HepG2 (cell line): Measurements from ENCODE around the gene SMC1B. TPM values are rescaled to one million over a fixed set of nuclear protein-coding genes. Genes with fewer than 3 reads are reported as not detected.

Experiments
- EZH2 ChIP-seq: conservative IDR thresholded peaks from 2 replicates; pipeline ENCODE4 v1.6.1; 2012; ENCODE audit warnings: mild to moderate bottlenecking, low read depth, low read length, moderate library complexity
- FLYWCH1 ChIP-seq: sonication (generic); formaldehyde crosslinking; IDR thresholded peaks from 2 replicates; pipeline ENCODE4 v1.8.1; 2023; ENCODE audit warnings: mild to moderate bottlenecking, missing genetic modification reagents
- GPBP1L1 ChIP-seq: sonication (generic); formaldehyde crosslinking; IDR thresholded peaks from 2 replicates; pipeline ENCODE4 v1.5.0; 2020; ENCODE audit warnings: mild to moderate bottlenecking, missing genetic modification reagents
- KAT8 ChIP-seq: IDR thresholded peaks from 2 replicates; pipeline ENCODE4 v1.6.1; 2016; ENCODE audit warnings: missing genetic modification reagents, missing compliant biosample characterization
- KDM2A ChIP-seq: sonication (generic); formaldehyde crosslinking; IDR thresholded peaks from 2 replicates; pipeline ENCODE4 v1.4.0; 2020; ENCODE audit warnings: low read depth, missing genetic modification reagents, borderline replicate concordance
- MZF1 ChIP-seq: sonication (generic); formaldehyde crosslinking; IDR thresholded peaks from 2 replicates; pipeline ENCODE4 v1.8.1; 2023; ENCODE audit warnings: mild to moderate bottlenecking, missing genetic modification reagents, borderline replicate concordance
- NFKB2 ChIP-seq: sonication (generic); formaldehyde crosslinking; IDR thresholded peaks from 2 replicates; pipeline ENCODE4 v1.4.0; 2020; ENCODE audit warnings: missing genetic modification reagents, borderline replicate concordance
- NKX3-1 ChIP-seq: sonication (generic); formaldehyde crosslinking; IDR thresholded peaks from 2 replicates; pipeline ENCODE4 v1.5.0; 2020; ENCODE audit warnings: missing genetic modification reagents
- PHF20 ChIP-seq: sonication (generic); formaldehyde crosslinking; IDR thresholded peaks from 2 replicates; pipeline ENCODE4 v1.5.0; 2020; ENCODE audit warnings: mild to moderate bottlenecking, missing genetic modification reagents
- SOX6 ChIP-seq, 2 experiments: fragments of 450-650 bp in 1 of 2; sonication (generic) in 1 of 2; formaldehyde crosslinking in 1 of 2; IDR thresholded peaks; 2 replicates each; pipeline versions ENCODE4 v1.4.0 to v1.6.1; 2017 to 2020; ENCODE audit warnings: antibody characterized with exemption in 1 of 2, mild to moderate bottlenecking in 1 of 2, missing genetic modification reagents in 1 of 2
- ZBTB33 ChIP-seq: sonication (generic); formaldehyde crosslinking; IDR thresholded peaks from 2 replicates; pipeline ENCODE4 v1.4.0; 2020; ENCODE audit warnings: missing genetic modification reagents
- ZFP91 ChIP-seq: sonication (generic); formaldehyde crosslinking; IDR thresholded peaks from 2 replicates; pipeline ENCODE4 v1.9.0; 2022; ENCODE audit warnings: missing genetic modification reagents, mild to moderate bottlenecking, borderline replicate concordance
- ZNF33B ChIP-seq: sonication (generic); formaldehyde crosslinking; IDR thresholded peaks from 2 replicates; pipeline ENCODE4 v1.5.1; 2020; ENCODE audit warnings: mild to moderate bottlenecking, missing genetic modification reagents
- ZNF580 ChIP-seq: IDR thresholded peaks from 2 replicates; pipeline ENCODE4 v1.6.1; 2016; ENCODE audit warnings: low read depth, borderline replicate concordance
- ZNF605 ChIP-seq: sonication (generic); formaldehyde crosslinking; IDR thresholded peaks from 2 replicates; pipeline ENCODE4 v1.8.0; 2022; ENCODE audit warnings: mild to moderate bottlenecking, missing genetic modification reagents
- ZNF639 ChIP-seq: conservative IDR thresholded peaks from 2 replicates; pipeline ENCODE4 v1.6.1; 2018; ENCODE audit warnings: missing genetic modification reagents
- ZNF710 ChIP-seq: sonication (generic); formaldehyde crosslinking; IDR thresholded peaks from 2 replicates; pipeline ENCODE4 v1.5.0; 2020; ENCODE audit warnings: mild to moderate bottlenecking, missing genetic modification reagents, borderline replicate concordance
- ZNF720 ChIP-seq: sonication (generic); formaldehyde crosslinking; IDR thresholded peaks from 2 replicates; pipeline ENCODE4 v1.4.0; 2020; ENCODE audit warnings: missing genetic modification reagents
- polyA plus RNA-seq, 8 experiments: library from polyadenylated mRNA; depleted of rRNA in 3 of 8; stranded (reverse) in 7 of 8; unstranded in 1 of 8; fragments of >200 nt; fragmentation: Illumina TruSeq in 4 of 8; extraction: Trizol in 4 of 8; gene quantifications; 2 replicates each; pipeline versions ENCODE4 v1.2.1 to v1.2.3, GENCODE V29; 2011 to 2016; ENCODE audit warnings: low read depth in 4 of 8, missing spikeins in 1 of 8, mixed read lengths in 1 of 8; ENCODE audit not compliant: insufficient read depth in 1 of 8
- total RNA-seq, 5 experiments: library from RNA; depleted of rRNA; stranded (reverse); fragments of >200 nt; fragmentation: Illumina TruSeq; extraction: Trizol; gene quantifications; 2 replicates each; pipeline ENCODE4 v1.2.3, GENCODE V29; 2016; ENCODE audit warnings: low read depth in 1 of 5

The SMC1B gene
- total and polyA plus RNA-seq, 2 of the 13 experiments (the other 11 are each of a cell fraction or from before 2014, with no cell fraction given), result not detected

GRCh38 chr22:45442116-45442515, 28.7 kb upstream of the SMC1B start (continued):
- TF ChIP-seq GPBP1L1 (CRISPR knock-in tag) (no peak), ZBTB33 (CRISPR knock-in tag) (no peak), KDM2A (0 out of 2 replicates have a peak, but pooled peaks have one; percentile 43), EZH2 (no peak), KAT8 (CRISPR knock-in tag) (no peak), ZNF605 (CRISPR knock-in tag) (no peak), PHF20 (CRISPR knock-in tag) (no peak), NFKB2 (no peak), ZNF580 (no peak), ZNF639 (CRISPR knock-in tag) (no peak), MZF1 (CRISPR knock-in tag) (no peak), FLYWCH1 (no peak), SOX6 (IDR thresholded peaks at IDR 0.05) (no peak), SOX6 (CRISPR knock-in tag; IDR thresholded peaks at IDR 0.05) (peak; percentile 25; the same call in 1 of the 2 replicates), ZNF33B (CRISPR knock-in tag) (no peak), ZFP91 (CRISPR knock-in tag) (no peak), NKX3-1 (CRISPR knock-in tag) (no peak), ZNF710 (CRISPR knock-in tag) (no peak), ZNF720 (CRISPR knock-in tag) (no peak)
- TF ChIP-seq, all 625 proteins: peak for 29
